ENCODE data around the gene UBQLN1.

The UBQLN1 gene

GRCh38 chr9:83630938-83631457 lies 76.8 kb downstream of the UBQLN1 start:
- TF ChIP-seq YY1 (IDR thresholded peaks at IDR 0.05; ENCODE audit: low read depth) (no peak), TEAD4 (IDR thresholded peaks at IDR 0.05) (no peak), CREB1 (IDR thresholded peaks at IDR 0.05; ENCODE audit: low read depth) (no peak), ZBTB7A (IDR thresholded peaks at IDR 0.05; ENCODE audit: low read depth) (no peak), EP300 (IDR thresholded peaks at IDR 0.05; ENCODE audit: borderline replicate concordance) (no peak), TAF1 (IDR thresholded peaks at IDR 0.05; ENCODE audit: low read depth) (no peak), FOXM1 (IDR thresholded peaks at IDR 0.05; ENCODE audit: borderline replicate concordance, low read depth) (no peak), EGR1 (IDR thresholded peaks at IDR 0.05) (no peak), TCF12 (IDR thresholded peaks at IDR 0.05; ENCODE audit: low read depth) (no peak), CEBPB (IDR thresholded peaks at IDR 0.05) (no peak), USF1 (IDR thresholded peaks at IDR 0.05) (no peak), RAD21 (IDR thresholded peaks at IDR 0.05; ENCODE audit: low read depth) (no peak), MAX (IDR thresholded peaks at IDR 0.05) (no peak), NFIC (IDR thresholded peaks at IDR 0.05) (no peak), REST (IDR thresholded peaks at IDR 0.05; ENCODE audit: low read depth) (no peak)

GRCh38 chr9:83629433-83630104 lies 78.2 kb downstream of the UBQLN1 start:
- TF ChIP-seq TEAD4 (IDR thresholded peaks at IDR 0.05), result no peak
- no peak for TF ChIP-seq CEBPB (IDR thresholded peaks at IDR 0.05)

- TF ChIP-seq YY1 (IDR thresholded peaks at IDR 0.05; ENCODE audit: low read depth) (no peak), TCF12 (IDR thresholded peaks at IDR 0.05; ENCODE audit: low read depth) (no peak), TAF1 (IDR thresholded peaks at IDR 0.05; ENCODE audit: low read depth) (no peak), ZBTB7A (IDR thresholded peaks at IDR 0.05; ENCODE audit: low read depth) (no peak), MAX (IDR thresholded peaks at IDR 0.05) (no peak), EP300 (IDR thresholded peaks at IDR 0.05; ENCODE audit: borderline replicate concordance) (no peak), FOXM1 (IDR thresholded peaks at IDR 0.05; ENCODE audit: borderline replicate concordance, low read depth) (no peak)
These were observed 79.2 kb downstream of the UBQLN1 start for GRCh38 chr9:83628540-83628939.

GRCh38 chr9:83625178-83625577 lies 82.6 kb downstream of the UBQLN1 start:
- TF ChIP-seq YY1 (IDR thresholded peaks at IDR 0.05; ENCODE audit: low read depth) (no peak), MAX (IDR thresholded peaks at IDR 0.05) (no peak), TAF1 (IDR thresholded peaks at IDR 0.05; ENCODE audit: low read depth) (no peak), USF1 (IDR thresholded peaks at IDR 0.05) (no peak), REST (IDR thresholded peaks at IDR 0.05; ENCODE audit: low read depth) (no peak), ZBTB7A (IDR thresholded peaks at IDR 0.05; ENCODE audit: low read depth) (no peak), CEBPB (IDR thresholded peaks at IDR 0.05) (no peak), CREB1 (IDR thresholded peaks at IDR 0.05; ENCODE audit: low read depth) (no peak)

- no peak for TF ChIP-seq TCF12 (IDR thresholded peaks at IDR 0.05; ENCODE audit: low read depth)
- no peak for TF ChIP-seq FOXM1 (IDR thresholded peaks at IDR 0.05; ENCODE audit: borderline replicate concordance, low read depth)
- TF ChIP-seq REST (IDR thresholded peaks at IDR 0.05; ENCODE audit: low read depth), result no peak
These were observed 84.1 kb downstream of the UBQLN1 start for GRCh38 chr9:83623679-83624076.

Measured in Ishikawa (cell line).